Lower leg skin (tissue), 3 donors: ENCODE results near the gene MTHFD2.

ENCODE experiments used
- CTCF ChIP-seq, 3 donors: fragments of 450-650 bp; IDR thresholded peaks; one replicate each; pipeline ENCODE4 v1.5.1; 2016; ENCODE audit warnings: antibody characterized with exemption in 3 of 3, mild to moderate bottlenecking in 3 of 3, moderate library complexity in 2 of 3
- POLR2A ChIP-seq, 2 donors: fragments of 450-650 bp; IDR thresholded peaks; one replicate each; pipeline ENCODE4 v1.6.1; 2016 to 2017; ENCODE audit warnings: antibody characterized with exemption in 2 of 2, mild to moderate bottlenecking in 1 of 2, moderate library complexity in 1 of 2

- TF ChIP-seq CTCF (IDR thresholded peaks at IDR 0.05) (no peak), POLR2A (IDR thresholded peaks at IDR 0.05) (no peak)
Measured at GRCh38 chr2:74179063-74179865, 19.2 kb upstream of the MTHFD2 start.
